OCI-LY7 (cell line): ENCODE results near the gene CARD11. TPM values are rescaled to one million over a fixed set of nuclear protein-coding genes. Genes with fewer than 3 reads are reported as not detected.
A peak's percentile ranks its signal among the peaks of the same experiment; 100 is the strongest.

Experiments
- BruUV-seq: library from RNA; stranded (reverse); fragments of 400-500 nt; replicated peaks from 2 replicates; lab custom pipeline; 2021; lab: Mats Ljungman, UMichigan
- CTCF ChIA-PET: fragments of 300-600 bp; sonication (Branson Sonifier 250); formaldehyde crosslinking; loops from one replicate; lab custom pipeline; 2022; ENCODE audit warnings: antibody characterized with exemption; ENCODE audit not compliant: unreplicated experiment; lab: Charles Lee
- POLR2A ChIA-PET: fragments of 300-600 bp; sonication (Branson Sonifier 250); formaldehyde crosslinking; loops from one replicate; lab custom pipeline; 2022; ENCODE audit warnings: antibody characterized with exemption; lab: Charles Lee
- DNase-seq: peaks from one replicate; pipeline ENCODE4 v3.0.0-alpha.2; 2015; ENCODE audit warnings: low spot score
- H2AFZ ChIP-seq: fragments of 200-600 bp; sonication (generic), shearing (Covaris generic); 2 replicates; pipeline ENCODE4 v1.6.1; 2014; ENCODE audit warnings: mild to moderate bottlenecking, antibody characterized with exemption, low read length, moderate library complexity
- H3K27ac ChIP-seq: fragments of 200-600 bp; sonication (generic); 2 replicates; pipeline ENCODE4 v1.5.1; 2014; ENCODE audit warnings: mixed run types, low read depth, mild to moderate bottlenecking, moderate library complexity, low read length, inconsistent platforms; ENCODE audit not compliant: poor library complexity, severe bottlenecking
- H3K36me3 ChIP-seq: fragments of 200-600 bp; sonication (generic); 2 replicates; pipeline ENCODE4 v1.6.1; 2014; ENCODE audit warnings: mild to moderate bottlenecking, antibody characterized with exemption, low read length, moderate library complexity, mixed read lengths; ENCODE audit not compliant: insufficient read depth
- H3K4me1 ChIP-seq: fragments of 200-600 bp; sonication (generic); 2 replicates; pipeline ENCODE4 v1.5.1; 2014; ENCODE audit warnings: mild to moderate bottlenecking, low read length; ENCODE audit not compliant: insufficient read depth, poor library complexity, severe bottlenecking
- H3K4me2 ChIP-seq: fragments of 200-600 bp; sonication (generic); 2 replicates; pipeline ENCODE4 v1.6.1; 2014; ENCODE audit warnings: mild to moderate bottlenecking, low read length
- H3K4me3 ChIP-seq: fragments of 200-600 bp; sonication (generic); 2 replicates; pipeline ENCODE4 v1.5.1; 2014; ENCODE audit warnings: mild to moderate bottlenecking, low read depth, low read length; ENCODE audit not compliant: poor library complexity, severe bottlenecking
- H3K79me2 ChIP-seq: fragments of 200-600 bp; sonication (generic); 2 replicates; pipeline ENCODE4 v1.6.1; 2016; ENCODE audit warnings: low read depth, mild to moderate bottlenecking, low read length, moderate library complexity, mixed read lengths; ENCODE audit not compliant: insufficient read depth
- H3K9me2 ChIP-seq: fragments of 200-600 bp; sonication (generic); 2 replicates; pipeline ENCODE4 v1.6.1; 2016; ENCODE audit warnings: mild to moderate bottlenecking, low read length, mixed read lengths; ENCODE audit not compliant: insufficient read depth
- H3K9me3 ChIP-seq: fragments of 200-600 bp; sonication (generic); 2 replicates; pipeline ENCODE4 v1.6.1; 2014; ENCODE audit warnings: mild to moderate bottlenecking, mixed run types, low read length, mixed read lengths
- H4K20me1 ChIP-seq: fragments of 200-600 bp; sonication (generic); 2 replicates; pipeline ENCODE4 v1.6.1; 2014; ENCODE audit warnings: mild to moderate bottlenecking, antibody characterized with exemption, low read length, moderate library complexity, mixed read lengths; ENCODE audit not compliant: insufficient read depth
- EZH2phosphoT487 ChIP-seq: fragments of 200-600 bp; sonication (generic); IDR thresholded peaks from 2 replicates; pipeline ENCODE4 v1.6.1; 2018; ENCODE audit warnings: low read depth, borderline replicate concordance, mild to moderate bottlenecking, mixed run types, antibody characterized with exemption, low read length, moderate library complexity, mixed read lengths
- intact Hi-C: fragments of 100-400 bp; cut with micrococcal nuclease; formaldehyde crosslinking; loops from one replicate; pipeline ENCODE4 v1.10.0; 2022; ENCODE audit not compliant: unreplicated experiment
- total RNA-seq, 2 experiments: library from RNA; depleted of rRNA in 1 of 2; stranded (reverse); fragments of >200 nt in 1 of 2; shearing (Covaris generic) in 1 of 2; gene quantifications; 2 replicates each; pipeline ENCODE4 v1.2.3, GENCODE V29; 2014 to 2022
- TF ChIP-seq, protein P1 (sequence below): fragments of 200-600 bp; sonication (generic); conservative IDR thresholded peaks from 2 replicates; pipeline ENCODE4 v1.5.1; 2014; ENCODE audit warnings: mild to moderate bottlenecking, antibody characterized with exemption, low read length, moderate library complexity, mixed read lengths

CARD11 gene
- total RNA-seq, 2 experiments from 2014 or later: 33.8 to 63.5 TPM

DNA sequence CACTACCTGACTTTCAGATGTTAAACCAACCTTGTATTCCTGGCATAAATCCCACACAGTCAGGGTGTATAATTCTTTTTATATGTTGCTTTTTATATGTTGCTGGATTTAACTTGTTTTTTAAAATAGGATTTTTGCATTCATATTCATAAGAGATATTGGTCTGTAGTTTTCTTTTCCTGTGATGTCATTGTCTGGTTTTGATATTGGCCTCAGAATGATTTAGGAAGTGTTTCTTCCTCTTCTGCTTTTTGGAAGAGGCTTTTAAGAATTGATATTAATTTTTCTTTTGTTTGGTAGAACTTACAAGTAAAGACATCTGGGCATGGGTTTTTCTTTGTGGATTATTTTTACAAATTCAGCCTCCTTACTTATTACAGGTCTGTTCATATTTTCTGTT is 93.1 kb downstream of the CARD11 start:
- Histone ChIP-seq H2AFZ (no peak overlapping the region), H3K9me3 (peaks cover 14% of the 10 kb centered on the region; the same call in 1 of the 2 replicates), H3K79me2 (no peaks in the 10 kb centered on the region), H3K36me3 (peaks cover 51% of the 10 kb centered on the region), H3K4me2 (no peak overlapping the region), H3K27ac (no peak overlapping the region), H3K4me3 (no peak overlapping the region), H3K9me2 (no peaks in the 10 kb centered on the region), H3K4me1 (no peaks in the 10 kb centered on the region), H4K20me1 (no peaks in the 10 kb centered on the region)
- no peak for DNase-seq
- TF ChIP-seq, protein P1, sequence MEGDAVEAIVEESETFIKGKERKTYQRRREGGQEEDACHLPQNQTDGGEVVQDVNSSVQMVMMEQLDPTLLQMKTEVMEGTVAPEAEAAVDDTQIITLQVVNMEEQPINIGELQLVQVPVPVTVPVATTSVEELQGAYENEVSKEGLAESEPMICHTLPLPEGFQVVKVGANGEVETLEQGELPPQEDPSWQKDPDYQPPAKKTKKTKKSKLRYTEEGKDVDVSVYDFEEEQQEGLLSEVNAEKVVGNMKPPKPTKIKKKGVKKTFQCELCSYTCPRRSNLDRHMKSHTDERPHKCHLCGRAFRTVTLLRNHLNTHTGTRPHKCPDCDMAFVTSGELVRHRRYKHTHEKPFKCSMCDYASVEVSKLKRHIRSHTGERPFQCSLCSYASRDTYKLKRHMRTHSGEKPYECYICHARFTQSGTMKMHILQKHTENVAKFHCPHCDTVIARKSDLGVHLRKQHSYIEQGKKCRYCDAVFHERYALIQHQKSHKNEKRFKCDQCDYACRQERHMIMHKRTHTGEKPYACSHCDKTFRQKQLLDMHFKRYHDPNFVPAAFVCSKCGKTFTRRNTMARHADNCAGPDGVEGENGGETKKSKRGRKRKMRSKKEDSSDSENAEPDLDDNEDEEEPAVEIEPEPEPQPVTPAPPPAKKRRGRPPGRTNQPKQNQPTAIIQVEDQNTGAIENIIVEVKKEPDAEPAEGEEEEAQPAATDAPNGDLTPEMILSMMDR: no peak
- TF ChIP-seq EZH2phosphoT487: no peak
- intact Hi-C loops: no loop called here
- TSS peak; percentile 33 for BruUV-seq
- ChIA-PET POLR2A (no interaction called here), CTCF (no interaction called here)

DNA sequence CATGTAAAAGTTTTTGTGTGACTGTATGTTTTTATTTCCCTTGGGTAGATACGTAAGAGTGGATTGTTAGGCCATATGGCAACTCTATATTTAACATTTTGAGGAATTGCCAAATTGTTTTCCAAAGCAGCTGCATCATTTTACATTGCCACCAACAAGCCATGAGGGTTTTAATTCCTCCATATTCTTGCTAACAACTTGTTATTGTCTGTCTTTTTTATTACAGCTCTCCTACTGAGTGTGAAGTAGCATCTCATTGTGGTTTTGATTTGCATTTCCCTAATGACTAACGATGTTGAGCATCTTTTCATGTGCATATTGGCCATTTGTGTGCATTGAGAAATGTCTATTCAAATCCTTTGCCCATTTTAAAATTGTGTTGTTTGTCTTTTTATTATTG is 94.9 kb downstream of the CARD11 start:
- TF ChIP-seq, protein P1: no peak
- TF ChIP-seq EZH2phosphoT487: no peak
- no peak for DNase-seq
- H3K36me3 ChIP-seq: peaks cover 60% of the 10 kb centered on the region
- no peak overlapping the region for H3K4me3 ChIP-seq
- POLR2A ChIA-PET: interaction anchor here (0.6 kb wide), 1 partner anchor 440 kb away, joined by 3 read pairs; no protein-coding TSS in a partner anchor
- intact Hi-C loops: no loop called here
- no peak overlapping the region for H3K4me2 ChIP-seq
- no peaks in the 10 kb centered on the region for H3K79me2 ChIP-seq
- CTCF ChIA-PET: no interaction called here
- no peaks in the 10 kb centered on the region for H3K9me2 ChIP-seq
- no peaks in the 10 kb centered on the region for H3K4me1 ChIP-seq
- peaks cover 14% of the 10 kb centered on the region; the same call in 1 of the 2 replicates for H3K9me3 ChIP-seq
- H3K27ac ChIP-seq: no peak overlapping the region
- no peak overlapping the region for H2AFZ ChIP-seq
- no peaks in the 10 kb centered on the region for H4K20me1 ChIP-seq
- no TSS peak for BruUV-seq

DNA sequence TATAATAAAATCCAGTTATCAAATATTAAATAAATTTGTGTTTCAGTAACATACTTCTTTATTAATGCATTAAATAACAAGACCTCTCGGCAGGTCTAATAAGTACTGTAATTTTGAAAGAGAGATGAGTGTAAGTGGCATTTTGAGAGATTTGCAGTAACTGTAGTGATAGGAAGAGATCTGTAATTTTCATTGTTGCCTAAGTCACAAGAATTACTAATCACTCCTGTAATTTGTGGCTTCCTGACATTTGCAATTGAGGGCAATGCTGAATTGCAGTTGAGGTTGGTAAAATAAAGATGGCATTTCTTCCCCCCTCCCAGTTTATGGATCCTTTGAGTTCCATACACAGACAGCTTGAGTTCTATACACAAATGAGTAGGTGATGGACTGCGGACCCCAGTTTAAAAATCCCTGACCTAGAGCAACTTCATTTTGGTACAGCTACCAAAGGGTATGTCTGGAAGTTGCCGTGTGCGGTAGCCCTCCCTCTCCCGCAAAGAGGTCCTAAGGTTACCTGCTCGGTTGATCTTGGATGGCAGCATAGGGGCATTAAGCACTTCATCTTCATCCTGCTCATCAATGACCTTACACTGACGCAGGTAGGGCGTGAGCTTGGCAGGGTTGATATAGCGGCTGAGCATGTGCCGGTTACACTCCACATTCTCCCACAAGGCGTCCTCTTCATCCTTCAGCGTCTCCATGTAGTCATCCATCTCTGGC is 96.4 kb downstream of the CARD11 start:
- no peaks in the 10 kb centered on the region for H3K9me2 ChIP-seq
- no peaks in the 10 kb centered on the region for H3K4me1 ChIP-seq
- TF ChIP-seq, protein P1: no peak
- no peak for TF ChIP-seq EZH2phosphoT487
- no peak overlapping the region for H2AFZ ChIP-seq
- intact Hi-C loops: no loop called here
- DNase-seq: no peak
- ChIA-PET POLR2A (interaction anchor here (1.2 kb wide), 1 partner anchor 24 kb away, joined by 4 read pairs; no protein-coding TSS in a partner anchor), CTCF (no interaction called here)
- H3K79me2 ChIP-seq: no peaks in the 10 kb centered on the region
- no peak overlapping the region for H3K4me2 ChIP-seq
- peaks cover 58% of the 10 kb centered on the region for H3K36me3 ChIP-seq
- H4K20me1 ChIP-seq: no peaks in the 10 kb centered on the region
- no peak overlapping the region for H3K4me3 ChIP-seq
- peaks cover 14% of the 10 kb centered on the region; the same call in 1 of the 2 replicates for H3K9me3 ChIP-seq
- H3K27ac ChIP-seq: no peak overlapping the region
- no TSS peak for BruUV-seq
